ENCODE measurements around the gene DNLZ.
"Not testable (repeated sequence)": the region's sequence is repeated elsewhere in the genome, so short reads cannot be mapped to it uniquely, and the experiment has no call there.

DNLZ gene

DNA sequence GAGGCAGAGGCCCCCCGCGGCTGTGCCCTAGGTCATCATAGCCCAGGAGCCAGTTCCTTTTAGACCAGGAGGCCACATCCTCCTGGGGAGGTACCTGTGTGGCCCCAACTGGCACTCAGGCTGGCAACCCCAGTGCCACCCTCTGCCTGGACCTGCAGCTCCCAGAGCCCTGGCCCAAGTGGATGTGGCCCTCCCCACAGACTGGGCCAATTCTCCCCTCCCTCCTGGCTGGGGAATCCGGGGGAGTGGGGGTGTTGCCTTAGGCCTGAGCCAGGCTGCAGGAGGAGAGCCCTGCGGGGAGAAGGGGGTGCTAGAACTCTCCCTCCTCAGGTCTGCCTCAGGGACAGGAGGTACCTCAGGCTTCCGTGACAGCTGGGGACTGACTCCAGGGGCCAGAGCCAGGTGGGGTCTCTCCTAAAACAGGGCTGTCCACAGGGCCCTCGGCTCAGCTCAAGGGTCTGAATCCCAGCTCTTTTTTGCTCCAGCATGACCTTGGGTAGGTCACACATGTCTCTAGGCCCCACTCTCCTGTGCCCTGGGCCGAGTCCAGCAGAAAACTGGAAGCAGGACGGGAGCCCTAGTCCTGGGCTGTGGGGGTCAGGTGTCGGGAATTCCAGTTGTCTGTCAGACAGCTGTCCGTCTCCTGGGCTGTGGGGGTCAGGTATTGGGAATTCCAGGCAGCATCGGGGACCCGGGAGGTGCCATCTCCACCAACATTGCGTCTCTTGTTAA lies 9.6 kb downstream of the DNLZ start:
- Histone ChIP-seq H4K8ac (ENCODE audit: low read depth, low read length) (no peak overlapping the region), H3K79me2 (ENCODE audit: control insufficient read depth, insufficient read depth, low read length) (no peaks in the 10 kb centered on the region), H4K5ac (ENCODE audit: low read length) (no peak overlapping the region), H3K4me1 (ENCODE audit: control insufficient read depth, low read depth, low read length) (no peaks in the 10 kb centered on the region), H3K18ac (ENCODE audit: low read length) (no peak overlapping the region), H3K79me1 (ENCODE audit: low read length) (no peaks in the 10 kb centered on the region), H3K23ac (ENCODE audit: low read length) (no peak overlapping the region), H2BK5ac (ENCODE audit: low read length) (no peak overlapping the region), H3K56ac (ENCODE audit: low read length) (no peak overlapping the region), H3K27ac (ENCODE audit: low read depth, low read length) (no peak overlapping the region), H3K9ac (ENCODE audit: low read length) (no peak overlapping the region), H2BK15ac (replicated peaks; ENCODE audit: low read depth) (no peak overlapping the region), H3K4me2 (ENCODE audit: low read length) (no peak overlapping the region), H3K4ac (ENCODE audit: low read depth, low read length) (no peak overlapping the region), H2AK5ac (ENCODE audit: low read length) (no peak overlapping the region), H3K4me3 (ENCODE audit: low read length) (no peak overlapping the region), H2BK120ac (ENCODE audit: low read depth, low read length) (no peak overlapping the region), H3K27me3 (ENCODE audit: insufficient read depth, low read length, poor library complexity) (no peaks in the 10 kb centered on the region), H3K36me3 (ENCODE audit: control insufficient read depth, insufficient read depth, low read length) (no peaks in the 10 kb centered on the region)
- no peak for DNase-seq
- WGBS (ENCODE audit: extremely low coverage, insufficient coverage, low lambda C conversion rate) = no CpG with 5 or more reads among the region's 13 CpGs

DNA sequence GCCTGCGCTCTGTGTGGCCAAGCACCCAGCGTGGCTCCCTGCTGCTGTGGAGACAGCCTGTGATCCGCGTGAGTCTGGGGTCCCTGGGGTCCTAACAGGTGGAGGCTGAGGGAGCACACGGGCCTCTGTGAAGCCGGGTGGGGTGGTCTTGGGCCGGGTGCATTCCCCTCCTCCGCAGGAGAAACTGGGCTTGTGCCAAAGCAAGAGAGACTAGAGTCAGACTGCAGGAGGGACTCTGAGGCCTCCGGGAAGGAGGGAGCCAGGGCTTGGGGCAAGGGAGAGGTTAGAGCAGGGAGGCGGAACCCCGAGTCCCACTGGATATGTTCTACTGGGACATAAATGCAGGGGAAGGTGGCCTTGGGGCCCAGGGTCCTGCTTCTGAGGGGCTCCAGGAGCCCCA lies 10.5 kb downstream of the DNLZ start:
- Histone ChIP-seq H3K4me1 (ENCODE audit: control insufficient read depth, low read depth, low read length) (no peaks in the 10 kb centered on the region), H3K4me3 (ENCODE audit: low read length) (no peak overlapping the region), H4K5ac (ENCODE audit: low read length) (no peak overlapping the region), H3K9ac (ENCODE audit: low read length) (no peak overlapping the region), H4K8ac (ENCODE audit: low read depth, low read length) (no peak overlapping the region), H2AK5ac (ENCODE audit: low read length) (no peak overlapping the region), H3K23ac (ENCODE audit: low read length) (no peak overlapping the region), H3K4me2 (ENCODE audit: low read length) (no peak overlapping the region), H3K18ac (ENCODE audit: low read length) (no peak overlapping the region), H2BK5ac (ENCODE audit: low read length) (no peak overlapping the region), H3K4ac (ENCODE audit: low read depth, low read length) (no peak overlapping the region), H3K56ac (ENCODE audit: low read length) (no peak overlapping the region), H2BK120ac (ENCODE audit: low read depth, low read length) (no peak overlapping the region), H3K36me3 (ENCODE audit: control insufficient read depth, insufficient read depth, low read length) (no peaks in the 10 kb centered on the region), H3K79me2 (ENCODE audit: control insufficient read depth, insufficient read depth, low read length) (no peaks in the 10 kb centered on the region), H3K79me1 (ENCODE audit: low read length) (no peaks in the 10 kb centered on the region), H2BK15ac (replicated peaks; ENCODE audit: low read depth) (no peak overlapping the region), H3K27me3 (ENCODE audit: insufficient read depth, low read length, poor library complexity) (no peaks in the 10 kb centered on the region), H3K27ac (ENCODE audit: low read depth, low read length) (no peak overlapping the region)
- whole genome bisulfite sequencing (ENCODE audit: extremely low coverage, insufficient coverage, low lambda C conversion rate) = no CpG with 5 or more reads among the region's 11 CpGs
- no peak for DNase-seq

DNA sequence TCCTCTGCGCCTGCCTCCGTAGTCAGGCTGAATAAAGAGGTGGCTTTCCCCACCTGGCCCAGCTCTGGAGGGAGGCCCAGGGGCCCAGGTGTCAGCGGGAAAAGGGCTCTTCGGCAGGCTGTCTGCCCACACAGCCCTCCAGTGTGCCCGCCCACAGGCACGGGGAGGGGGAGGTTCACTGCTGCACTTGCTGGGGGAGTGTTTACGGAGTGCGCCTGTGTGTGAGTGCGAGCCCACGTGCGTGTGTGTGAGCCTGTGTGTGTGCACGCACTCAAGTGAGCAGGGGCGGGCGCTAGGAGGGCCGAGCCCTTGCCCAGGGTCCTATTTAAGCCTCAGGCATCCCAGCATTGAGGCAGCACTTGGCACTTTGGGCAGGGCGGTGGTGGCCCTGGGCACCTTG lies 10.9 kb downstream of the DNLZ start:
- Histone ChIP-seq H3K4me2 (ENCODE audit: low read length) (no peak overlapping the region), H2BK15ac (replicated peaks; ENCODE audit: low read depth) (no peak overlapping the region), H4K5ac (ENCODE audit: low read length) (no peak overlapping the region), H3K4ac (ENCODE audit: low read depth, low read length) (no peak overlapping the region), H2BK5ac (ENCODE audit: low read length) (no peak overlapping the region), H2AK5ac (ENCODE audit: low read length) (no peak overlapping the region), H3K18ac (ENCODE audit: low read length) (no peak overlapping the region), H4K8ac (ENCODE audit: low read depth, low read length) (no peak overlapping the region), H3K9ac (ENCODE audit: low read length) (no peak overlapping the region), H3K27ac (ENCODE audit: low read depth, low read length) (no peak overlapping the region), H3K79me1 (ENCODE audit: low read length) (no peaks in the 10 kb centered on the region), H3K27me3 (ENCODE audit: insufficient read depth, low read length, poor library complexity) (no peaks in the 10 kb centered on the region), H3K4me1 (ENCODE audit: control insufficient read depth, low read depth, low read length) (no peaks in the 10 kb centered on the region), H2BK120ac (ENCODE audit: low read depth, low read length) (no peak overlapping the region), H3K79me2 (ENCODE audit: control insufficient read depth, insufficient read depth, low read length) (no peaks in the 10 kb centered on the region), H3K56ac (ENCODE audit: low read length) (no peak overlapping the region), H3K4me3 (ENCODE audit: low read length) (no peak overlapping the region), H3K36me3 (ENCODE audit: control insufficient read depth, insufficient read depth, low read length) (no peaks in the 10 kb centered on the region), H3K23ac (ENCODE audit: low read length) (no peak overlapping the region)
- no CpG with 5 or more reads among the region's 16 CpGs for WGBS (ENCODE audit: extremely low coverage, insufficient coverage, low lambda C conversion rate)
- no peak for DNase-seq

DNA sequence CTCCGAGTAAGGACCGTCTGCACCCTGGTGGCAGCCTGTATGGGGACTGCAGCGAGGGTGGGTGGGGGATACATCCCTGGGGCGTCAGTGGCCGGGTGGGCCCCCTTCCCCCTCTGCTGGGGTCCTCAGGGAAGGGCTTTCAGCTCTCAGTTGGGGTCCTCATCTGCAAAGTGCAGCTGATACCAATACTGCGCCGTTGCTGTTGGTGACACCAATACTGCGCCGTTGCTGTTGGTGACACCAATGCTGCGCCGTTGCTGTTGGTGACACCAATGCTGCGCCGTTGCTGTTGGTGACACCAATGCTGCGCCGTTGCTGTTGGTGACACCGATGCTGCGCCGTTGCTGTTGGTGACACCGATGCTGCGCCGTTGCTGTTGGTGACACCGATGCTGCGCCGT lies 11.7 kb downstream of the DNLZ start:
- H3K27me3 ChIP-seq (ENCODE audit: insufficient read depth, low read length, poor library complexity); H2BK15ac ChIP-seq (replicated peaks; ENCODE audit: low read depth); H2BK5ac ChIP-seq (ENCODE audit: low read length); H3K4ac ChIP-seq (ENCODE audit: low read depth, low read length); H3K4me2 ChIP-seq (ENCODE audit: low read length); H3K79me2 ChIP-seq (ENCODE audit: control insufficient read depth, insufficient read depth, low read length); H2AK5ac ChIP-seq (ENCODE audit: low read length); H3K9ac ChIP-seq (ENCODE audit: low read length); H3K27ac ChIP-seq (ENCODE audit: low read depth, low read length); H3K56ac ChIP-seq (ENCODE audit: low read length); H3K4me1 ChIP-seq (ENCODE audit: control insufficient read depth, low read depth, low read length); H4K8ac ChIP-seq (ENCODE audit: low read depth, low read length); H3K23ac ChIP-seq (ENCODE audit: low read length); H4K5ac ChIP-seq (ENCODE audit: low read length); H3K36me3 ChIP-seq (ENCODE audit: control insufficient read depth, insufficient read depth, low read length); H3K4me3 ChIP-seq (ENCODE audit: low read length); DNase-seq; H3K18ac ChIP-seq (ENCODE audit: low read length); H2BK120ac ChIP-seq (ENCODE audit: low read depth, low read length); H3K79me1 ChIP-seq (ENCODE audit: low read length): not testable (repeated sequence)
- WGBS (ENCODE audit: extremely low coverage, insufficient coverage, low lambda C conversion rate) = no CpG with 5 or more reads among the region's 24 CpGs

DNA sequence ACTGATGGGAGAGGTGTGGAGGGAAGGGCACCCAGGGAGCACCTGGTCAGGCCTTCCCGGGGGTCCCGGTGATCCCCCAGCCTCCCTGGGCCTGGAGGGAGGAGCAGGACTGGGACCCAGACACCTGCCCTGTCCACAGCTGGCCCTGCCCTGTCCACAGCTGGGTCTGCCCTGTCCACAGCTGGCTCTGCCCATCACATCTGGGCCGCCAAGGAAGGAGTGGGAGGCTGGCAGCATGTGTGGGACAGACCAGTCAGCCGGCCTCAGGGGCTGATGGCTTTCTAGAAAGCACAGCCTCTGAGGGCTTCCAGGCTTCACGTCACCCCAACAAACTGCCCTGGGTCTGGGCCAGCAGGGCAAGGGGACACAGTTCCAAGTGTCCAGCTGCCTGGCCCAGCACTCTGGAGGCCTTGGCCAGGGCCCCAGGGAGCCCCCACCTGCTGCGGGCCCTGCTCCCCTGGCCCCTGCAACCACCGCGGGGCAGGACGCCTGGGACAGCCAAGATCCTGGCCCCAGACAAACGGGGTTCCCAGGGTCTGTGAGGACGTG lies 12.2 kb downstream of the DNLZ start:
- Histone ChIP-seq H2BK15ac (replicated peaks; ENCODE audit: low read depth) (no peak overlapping the region), H3K4me1 (ENCODE audit: control insufficient read depth, low read depth, low read length) (no peaks in the 10 kb centered on the region), H3K27me3 (ENCODE audit: insufficient read depth, low read length, poor library complexity) (no peaks in the 10 kb centered on the region), H4K8ac (ENCODE audit: low read depth, low read length) (no peak overlapping the region), H3K18ac (ENCODE audit: low read length) (no peak overlapping the region), H3K79me1 (ENCODE audit: low read length) (no peaks in the 10 kb centered on the region), H3K4me2 (ENCODE audit: low read length) (no peak overlapping the region), H3K23ac (ENCODE audit: low read length) (no peak overlapping the region), H2AK5ac (ENCODE audit: low read length) (no peak overlapping the region), H2BK5ac (ENCODE audit: low read length) (no peak overlapping the region), H3K4me3 (ENCODE audit: low read length) (no peak overlapping the region), H3K4ac (ENCODE audit: low read depth, low read length) (no peak overlapping the region), H3K36me3 (ENCODE audit: control insufficient read depth, insufficient read depth, low read length) (no peaks in the 10 kb centered on the region), H3K79me2 (ENCODE audit: control insufficient read depth, insufficient read depth, low read length) (no peaks in the 10 kb centered on the region), H4K5ac (ENCODE audit: low read length) (no peak overlapping the region), H3K56ac (ENCODE audit: low read length) (no peak overlapping the region), H3K27ac (ENCODE audit: low read depth, low read length) (no peak overlapping the region), H2BK120ac (ENCODE audit: low read depth, low read length) (no peak overlapping the region), H3K9ac (ENCODE audit: low read length) (no peak overlapping the region)
- WGBS (ENCODE audit: extremely low coverage, insufficient coverage, low lambda C conversion rate) = no CpG with 5 or more reads among the region's 11 CpGs
- DNase-seq = no peak

DNA sequence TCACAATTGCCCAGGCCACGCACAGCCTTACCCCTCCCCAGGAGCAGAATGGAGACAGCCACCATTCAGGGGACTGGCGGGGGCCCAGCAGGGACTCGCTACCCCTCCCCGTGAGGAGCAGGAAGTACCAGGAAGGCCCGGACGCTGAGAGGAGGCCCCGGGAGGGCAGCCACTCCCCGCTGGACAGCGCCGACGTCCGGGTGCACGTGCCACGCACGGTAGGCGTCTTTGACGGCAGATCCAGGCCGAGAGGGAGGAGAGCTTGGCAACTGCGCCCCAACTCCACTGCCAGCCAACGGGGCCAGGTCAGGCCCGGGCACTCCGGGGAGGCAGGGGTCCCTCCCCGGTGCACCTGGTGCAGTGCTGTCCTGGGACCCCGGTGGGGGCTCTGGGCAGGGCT lies 14.0 kb downstream of the DNLZ start:
- no peak overlapping the region for H4K5ac ChIP-seq (ENCODE audit: low read length)
- no peak overlapping the region for H2BK120ac ChIP-seq (ENCODE audit: low read depth, low read length)
- no peak for DNase-seq
- no CpG with 5 or more reads among the region's 24 CpGs for WGBS (ENCODE audit: extremely low coverage, insufficient coverage, low lambda C conversion rate)
- H2BK15ac ChIP-seq (replicated peaks; ENCODE audit: low read depth) = no peak overlapping the region
- no peaks in the 10 kb centered on the region for H3K79me2 ChIP-seq (ENCODE audit: control insufficient read depth, insufficient read depth, low read length)
- H4K8ac ChIP-seq (ENCODE audit: low read depth, low read length) = no peak overlapping the region
- H3K79me1 ChIP-seq (ENCODE audit: low read length) = no peaks in the 10 kb centered on the region
- no peaks in the 10 kb centered on the region for H3K4me1 ChIP-seq (ENCODE audit: control insufficient read depth, low read depth, low read length)
- no peaks in the 10 kb centered on the region for H3K36me3 ChIP-seq (ENCODE audit: control insufficient read depth, insufficient read depth, low read length)
- H3K9ac ChIP-seq (ENCODE audit: low read length) = no peak overlapping the region
- no peaks in the 10 kb centered on the region for H3K27me3 ChIP-seq (ENCODE audit: insufficient read depth, low read length, poor library complexity)
- no peak overlapping the region for H3K27ac ChIP-seq (ENCODE audit: low read depth, low read length)
- H3K23ac ChIP-seq (ENCODE audit: low read length) = no peak overlapping the region
- no peak overlapping the region for H2AK5ac ChIP-seq (ENCODE audit: low read length)
- no peak overlapping the region for H2BK5ac ChIP-seq (ENCODE audit: low read length)
- no peak overlapping the region for H3K56ac ChIP-seq (ENCODE audit: low read length)
- H3K4me3 ChIP-seq (ENCODE audit: low read length) = no peak overlapping the region
- H3K4ac ChIP-seq (ENCODE audit: low read depth, low read length) = no peak overlapping the region
- H3K4me2 ChIP-seq (ENCODE audit: low read length) = no peak overlapping the region
- H3K18ac ChIP-seq (ENCODE audit: low read length) = no peak overlapping the region

Measured in mesendoderm (in vitro differentiated cells).